Stomach (tissue), 4 donors: ENCODE measurements around the gene IZUMO1.

Experiments used
- CTCF ChIP-seq, 7 experiments: fragments of 450-650 bp in 4 of 7; fragments of 200-600 bp in 3 of 7; sonication (generic) in 3 of 7; IDR thresholded peaks; one replicate each; pipeline ENCODE4 v1.5.1; 2016 to 2019; ENCODE audit warnings: antibody characterized with exemption in 7 of 7, control low read depth in 2 of 7, mild to moderate bottlenecking in 1 of 7
- EP300 ChIP-seq: sonication (generic); formaldehyde crosslinking; IDR thresholded peaks from one replicate; pipeline ENCODE4 v1.6.1; 2017; ENCODE audit warnings: antibody characterized with exemption
- POLR2A ChIP-seq, 4 donors: fragments of 450-650 bp; IDR thresholded peaks; one replicate each; pipeline ENCODE4 v1.6.1; 2016; ENCODE audit warnings: antibody characterized with exemption in 4 of 4, control low read depth in 2 of 4, mild to moderate bottlenecking in 1 of 4, moderate library complexity in 1 of 4

GRCh38 chr19:48698046-48698445 lies 48.7 kb downstream of the IZUMO1 start:
- TF ChIP-seq CTCF (IDR thresholded peaks at IDR 0.05) (no peak), EP300 (no peak), POLR2A (IDR thresholded peaks at IDR 0.05) (no peak)
